Ishikawa (cell line): ENCODE measurements around the gene MVD.

Experiments used
- CEBPB ChIP-seq: IDR thresholded peaks from 2 replicates; pipeline ENCODE4 v1.6.1; 2012
- CREB1 ChIP-seq: IDR thresholded peaks from 2 replicates; pipeline ENCODE4 v1.6.1; 2012; ENCODE audit warnings: low read depth
- EGR1 ChIP-seq: IDR thresholded peaks from 2 replicates; pipeline ENCODE4 v1.6.1; 2012
- EP300 ChIP-seq: IDR thresholded peaks from 2 replicates; pipeline ENCODE4 v1.6.1; 2012; ENCODE audit warnings: borderline replicate concordance
- FOXM1 ChIP-seq: IDR thresholded peaks from 2 replicates; pipeline ENCODE4 v1.6.1; 2012; ENCODE audit warnings: low read depth, borderline replicate concordance
- NFIC ChIP-seq: IDR thresholded peaks from 2 replicates; pipeline ENCODE4 v1.6.1; 2012
- RAD21 ChIP-seq: IDR thresholded peaks from 2 replicates; pipeline ENCODE4 v1.6.1; 2012; ENCODE audit warnings: low read depth
- TAF1 ChIP-seq: IDR thresholded peaks from 2 replicates; pipeline ENCODE4 v1.6.1; 2012; ENCODE audit warnings: low read depth, mild to moderate bottlenecking
- TCF12 ChIP-seq: IDR thresholded peaks from 2 replicates; pipeline ENCODE4 v1.6.1; 2012; ENCODE audit warnings: low read depth
- TEAD4 ChIP-seq: IDR thresholded peaks from 2 replicates; pipeline ENCODE4 v1.6.1; 2012
- YY1 ChIP-seq: IDR thresholded peaks from 2 replicates; pipeline ENCODE4 v1.6.1; 2012; ENCODE audit warnings: low read depth
- ZBTB7A ChIP-seq: IDR thresholded peaks from 2 replicates; pipeline ENCODE4 v1.6.1; 2012; ENCODE audit warnings: low read depth
- TF ChIP-seq, protein P1 (sequence below): IDR thresholded peaks from 2 replicates; pipeline ENCODE4 v1.6.1; 2012
- TF ChIP-seq, protein P2 (sequence below): IDR thresholded peaks from 2 replicates; pipeline ENCODE4 v1.6.1; 2012
- TF ChIP-seq, protein P3 (sequence below): IDR thresholded peaks from 2 replicates; pipeline ENCODE4 v1.6.1; 2012; ENCODE audit warnings: low read depth, mild to moderate bottlenecking

The MVD gene

DNA sequence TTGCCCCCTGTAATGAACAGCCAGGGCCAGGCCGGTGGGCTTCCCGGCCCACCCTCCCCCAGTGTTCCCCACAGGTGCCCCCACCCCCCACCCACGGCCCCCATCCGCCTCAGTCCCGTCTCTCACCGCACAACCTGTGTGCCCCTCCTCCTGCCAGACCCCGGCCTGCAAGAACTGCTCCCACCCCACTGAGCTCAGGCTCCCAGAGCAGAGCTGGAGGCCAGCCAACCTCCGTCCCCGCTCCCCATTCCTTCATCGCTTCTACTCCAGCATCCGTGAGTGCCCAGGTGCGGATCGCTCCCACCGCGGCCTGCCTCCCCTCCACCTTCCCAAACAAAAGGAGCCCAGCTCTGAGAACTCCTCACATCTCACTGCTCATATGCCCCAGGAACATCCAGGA lies 4.2 kb downstream of the MVD start:
- TF ChIP-seq, protein P1, sequence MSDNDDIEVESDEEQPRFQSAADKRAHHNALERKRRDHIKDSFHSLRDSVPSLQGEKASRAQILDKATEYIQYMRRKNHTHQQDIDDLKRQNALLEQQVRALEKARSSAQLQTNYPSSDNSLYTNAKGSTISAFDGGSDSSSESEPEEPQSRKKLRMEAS = no peak
- no peak for TF ChIP-seq TAF1
- TF ChIP-seq TEAD4 = no peak
- TF ChIP-seq, protein P2, sequence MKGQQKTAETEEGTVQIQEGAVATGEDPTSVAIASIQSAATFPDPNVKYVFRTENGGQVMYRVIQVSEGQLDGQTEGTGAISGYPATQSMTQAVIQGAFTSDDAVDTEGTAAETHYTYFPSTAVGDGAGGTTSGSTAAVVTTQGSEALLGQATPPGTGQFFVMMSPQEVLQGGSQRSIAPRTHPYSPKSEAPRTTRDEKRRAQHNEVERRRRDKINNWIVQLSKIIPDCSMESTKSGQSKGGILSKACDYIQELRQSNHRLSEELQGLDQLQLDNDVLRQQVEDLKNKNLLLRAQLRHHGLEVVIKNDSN = no peak
- no peak for TF ChIP-seq NFIC
- no peak for TF ChIP-seq CREB1
- TF ChIP-seq EP300 = no peak
- no peak for TF ChIP-seq YY1
- no peak for TF ChIP-seq CEBPB
- TF ChIP-seq, protein P3, sequence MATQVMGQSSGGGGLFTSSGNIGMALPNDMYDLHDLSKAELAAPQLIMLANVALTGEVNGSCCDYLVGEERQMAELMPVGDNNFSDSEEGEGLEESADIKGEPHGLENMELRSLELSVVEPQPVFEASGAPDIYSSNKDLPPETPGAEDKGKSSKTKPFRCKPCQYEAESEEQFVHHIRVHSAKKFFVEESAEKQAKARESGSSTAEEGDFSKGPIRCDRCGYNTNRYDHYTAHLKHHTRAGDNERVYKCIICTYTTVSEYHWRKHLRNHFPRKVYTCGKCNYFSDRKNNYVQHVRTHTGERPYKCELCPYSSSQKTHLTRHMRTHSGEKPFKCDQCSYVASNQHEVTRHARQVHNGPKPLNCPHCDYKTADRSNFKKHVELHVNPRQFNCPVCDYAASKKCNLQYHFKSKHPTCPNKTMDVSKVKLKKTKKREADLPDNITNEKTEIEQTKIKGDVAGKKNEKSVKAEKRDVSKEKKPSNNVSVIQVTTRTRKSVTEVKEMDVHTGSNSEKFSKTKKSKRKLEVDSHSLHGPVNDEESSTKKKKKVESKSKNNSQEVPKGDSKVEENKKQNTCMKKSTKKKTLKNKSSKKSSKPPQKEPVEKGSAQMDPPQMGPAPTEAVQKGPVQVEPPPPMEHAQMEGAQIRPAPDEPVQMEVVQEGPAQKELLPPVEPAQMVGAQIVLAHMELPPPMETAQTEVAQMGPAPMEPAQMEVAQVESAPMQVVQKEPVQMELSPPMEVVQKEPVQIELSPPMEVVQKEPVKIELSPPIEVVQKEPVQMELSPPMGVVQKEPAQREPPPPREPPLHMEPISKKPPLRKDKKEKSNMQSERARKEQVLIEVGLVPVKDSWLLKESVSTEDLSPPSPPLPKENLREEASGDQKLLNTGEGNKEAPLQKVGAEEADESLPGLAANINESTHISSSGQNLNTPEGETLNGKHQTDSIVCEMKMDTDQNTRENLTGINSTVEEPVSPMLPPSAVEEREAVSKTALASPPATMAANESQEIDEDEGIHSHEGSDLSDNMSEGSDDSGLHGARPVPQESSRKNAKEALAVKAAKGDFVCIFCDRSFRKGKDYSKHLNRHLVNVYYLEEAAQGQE = no peak
- no peak for TF ChIP-seq TCF12
- TF ChIP-seq ZBTB7A = no peak
- no peak for TF ChIP-seq RAD21

DNA sequence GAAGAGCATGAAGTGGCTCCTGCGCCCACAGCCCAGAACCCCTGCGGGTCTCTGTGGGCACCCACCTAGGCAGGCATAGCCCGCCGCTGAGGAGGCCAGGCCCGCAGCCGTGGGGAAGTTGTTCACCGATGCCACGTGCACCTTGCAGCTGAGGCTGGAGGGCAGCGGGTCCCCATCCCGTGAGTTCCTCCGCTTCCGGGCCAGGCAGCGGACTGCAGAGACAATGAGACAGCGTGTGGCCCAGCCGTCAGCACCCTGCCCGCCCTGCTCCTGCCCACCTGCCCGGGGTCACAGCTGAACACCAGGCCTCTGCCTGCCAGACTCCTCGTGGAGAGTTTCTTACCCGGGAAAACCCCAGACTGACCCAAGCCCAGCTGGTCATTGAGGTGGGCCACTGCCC lies 5.5 kb downstream of the MVD start:
- TF ChIP-seq YY1 (no peak), CEBPB (no peak), CREB1 (no peak), EP300 (no peak), TEAD4 (no peak), FOXM1 (no peak), TAF1 (no peak), RAD21 (no peak)
- TF ChIP-seq, protein P3 = no peak
- TF ChIP-seq, protein P2 = no peak
- TF ChIP-seq, protein P1 = no peak

DNA sequence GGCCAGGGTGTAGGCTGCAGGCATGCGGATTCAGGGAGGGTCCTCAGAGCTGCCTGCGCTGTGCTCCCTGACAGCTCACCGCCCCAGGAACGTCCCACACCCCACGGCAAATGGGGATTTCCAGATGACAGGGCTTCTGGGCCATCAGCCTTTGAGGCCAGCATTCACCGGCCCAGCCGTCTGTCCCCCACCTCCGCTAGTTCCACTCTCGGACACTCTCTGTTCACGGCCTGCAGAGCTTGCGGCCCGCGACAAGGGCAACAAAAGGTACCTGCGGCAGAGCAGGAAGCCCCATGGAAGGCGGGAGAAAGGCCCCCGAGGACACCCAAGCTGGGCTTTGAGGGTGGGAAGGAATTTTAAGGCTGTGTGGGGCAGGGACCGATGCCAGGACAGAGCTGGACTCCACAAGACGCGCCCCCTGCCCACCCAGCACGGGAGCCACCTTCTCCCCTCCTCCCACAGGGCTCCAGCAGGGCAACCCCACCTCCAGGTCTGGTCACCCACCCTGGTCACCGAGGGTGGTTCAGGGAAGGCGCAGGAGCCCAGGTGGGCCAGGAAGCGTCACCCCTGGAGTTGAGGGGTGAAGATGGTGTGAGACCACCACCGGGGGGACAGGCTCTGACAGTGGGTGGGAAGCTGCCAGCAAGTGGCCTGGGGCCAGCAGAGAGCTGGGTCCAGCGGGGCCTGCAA lies 6.5 kb downstream of the MVD start:
- TF ChIP-seq TAF1 (no peak), EP300 (no peak), ZBTB7A (no peak), TEAD4 (no peak), NFIC (no peak), RAD21 (no peak), EGR1 (no peak), FOXM1 (no peak), YY1 (no peak), CREB1 (no peak), TCF12 (no peak), CEBPB (no peak)
- TF ChIP-seq, protein P1 = no peak
- TF ChIP-seq, protein P3 = no peak
- TF ChIP-seq, protein P2 = no peak

DNA sequence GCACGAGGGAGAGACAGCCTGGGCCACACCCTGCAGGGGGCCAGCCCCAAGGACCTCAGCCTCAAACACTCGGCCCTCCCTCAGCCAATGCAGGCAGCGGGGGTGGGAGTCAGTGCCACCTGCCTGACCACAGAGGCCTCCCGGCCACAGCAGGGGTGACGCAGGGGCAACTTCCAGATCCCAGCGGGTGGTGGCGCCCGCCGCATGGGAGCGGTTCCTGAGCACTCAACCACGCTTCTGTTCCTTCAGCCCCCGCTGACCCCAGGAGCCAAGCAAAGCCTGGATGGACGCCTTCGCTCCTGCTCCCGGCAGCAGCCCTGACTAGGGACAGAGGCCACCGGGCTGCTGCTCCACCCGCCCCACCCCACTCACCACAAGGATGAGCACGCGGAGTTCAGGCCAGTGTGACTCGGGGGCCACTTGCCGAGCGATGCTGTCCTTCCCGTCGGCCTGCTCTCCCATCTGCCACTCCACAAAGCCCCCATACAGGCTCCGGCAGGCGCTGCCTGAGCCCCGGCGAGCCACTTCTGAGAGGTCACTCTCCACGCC lies 7.1 kb downstream of the MVD start:
- TF ChIP-seq, protein P1 = 0 out of 2 replicates have a peak, but pooled peaks have one; percentile 17
- TF ChIP-seq CREB1 (no peak), TCF12 (peak; percentile 63), RAD21 (no peak), ZBTB7A (no peak), YY1 (no peak), EP300 (no peak), CEBPB (no peak), EGR1 (peak; percentile 32; the same call in 1 of the 2 replicates), NFIC (no peak), TEAD4 (no peak), TAF1 (no peak), FOXM1 (no peak)
- TF ChIP-seq, protein P2 = no peak
- TF ChIP-seq, protein P3 = no peak
